ENCODE data around the gene PFKFB4.
A peak's percentile ranks its signal among the peaks of the same experiment; 100 is the strongest.

The PFKFB4 gene

GRCh38 chr3:48581621-48582481 lies 25.2 kb upstream of the PFKFB4 start:
- no peak for DNase-seq

GRCh38 chr3:48576647-48577046 lies 20.0 kb upstream of the PFKFB4 start:
- no peak for DNase-seq

GRCh38 chr3:48575366-48575765 lies 18.8 kb upstream of the PFKFB4 start:
- DNase-seq: no peak

- DNase-seq: no peak
Measured at GRCh38 chr3:48573973-48574585, 17.5 kb upstream of the PFKFB4 start.

- DNase-seq: no peak
Measured at GRCh38 chr3:48572517-48572916, 15.9 kb upstream of the PFKFB4 start.

- DNase-seq: no peak
Measured at GRCh38 chr3:48571938-48572337, 15.3 kb upstream of the PFKFB4 start.

- no peak for DNase-seq
Measured at GRCh38 chr3:48569808-48570450, 13.3 kb upstream of the PFKFB4 start.

GRCh38 chr3:48569400-48569799 lies 12.8 kb upstream of the PFKFB4 start:
- DNase-seq: no peak

GRCh38 chr3:48568476-48568875 lies 11.9 kb upstream of the PFKFB4 start:
- no peak for DNase-seq

GRCh38 chr3:48567500-48567899 lies 10.9 kb upstream of the PFKFB4 start:
- no peak for DNase-seq

- DNase-seq: no peak
Measured at GRCh38 chr3:48567090-48567489, 10.5 kb upstream of the PFKFB4 start.

GRCh38 chr3:48566401-48566760 lies 9.8 kb upstream of the PFKFB4 start:
- no peak for DNase-seq

GRCh38 chr3:48565591-48566400 lies 9.2 kb upstream of the PFKFB4 start:
- no peak for DNase-seq

- DNase-seq: no peak
Measured at GRCh38 chr3:48565186-48565585, 8.6 kb upstream of the PFKFB4 start.

- no peak for DNase-seq
Measured at GRCh38 chr3:48564667-48565066, 8.1 kb upstream of the PFKFB4 start.

- DNase-seq: peak; percentile 61
Measured at GRCh38 chr3:48564022-48564421, 7.4 kb upstream of the PFKFB4 start.

- DNase-seq: no peak
Measured at GRCh38 chr3:48563382-48563918, 6.8 kb upstream of the PFKFB4 start, which contains the start of gene UCN2. TSS of gene UCN2 (minus strand) at chr3:48563781. CDS start at chr3:48563124, 657 bp downstream.

GRCh38 chr3:48562367-48563095 lies 5.9 kb upstream of the PFKFB4 start:
- no peak for DNase-seq

- no peak for DNase-seq
Measured at GRCh38 chr3:48561045-48561736, 4.6 kb upstream of the PFKFB4 start.

GRCh38 chr3:48560648-48561018 lies 4.0 kb upstream of the PFKFB4 start:
- no peak for DNase-seq

- DNase-seq: peak; percentile 23
Measured at GRCh38 chr3:48558493-48559134, 2.0 kb upstream of the PFKFB4 start.

Data from CD4-positive, alpha-beta T cell treated with Interleukin-10 for 1 hour (primary cell).